ENCODE results near the gene COMT.

Gene COMT

DNA sequence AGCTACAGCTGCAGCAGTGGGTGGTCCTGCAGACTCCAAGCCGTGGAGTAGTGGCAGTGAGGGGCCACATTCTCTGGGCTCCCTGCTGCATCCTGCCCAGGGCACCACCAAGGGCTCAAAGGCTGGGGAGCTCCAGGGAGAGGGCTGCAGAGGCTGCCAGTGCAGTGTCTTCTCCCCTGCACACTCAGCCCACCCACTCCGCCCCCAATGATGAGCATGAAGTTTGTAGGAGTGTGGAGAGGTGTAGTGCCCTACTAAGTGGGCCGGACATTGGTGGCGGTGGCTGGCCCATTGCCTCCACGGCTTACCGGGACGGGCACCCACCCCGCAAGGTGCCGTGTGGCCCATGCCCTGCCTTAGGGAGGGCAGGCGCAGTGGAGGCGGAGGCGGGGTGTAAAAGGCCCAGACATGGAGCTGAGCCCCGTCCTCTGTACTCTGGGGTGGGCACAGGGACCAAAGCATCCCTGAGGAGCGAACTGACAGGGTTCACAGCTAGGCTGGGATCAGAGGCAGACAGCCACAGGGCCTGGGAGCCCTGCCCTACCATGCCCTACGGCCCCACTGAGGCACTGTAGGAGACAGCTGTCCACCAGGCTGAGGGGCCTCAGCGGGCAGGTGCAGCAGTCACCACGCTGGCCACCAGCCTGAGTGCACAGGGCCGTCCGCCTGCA is 56.1 kb downstream of the COMT start:
- DNase-seq = no peak

- no peak for DNase-seq
Measured at GRCh38 chr22:19998232-19998951, 56.8 kb downstream of the COMT start.

- no peak for DNase-seq
Measured at GRCh38 chr22:19998991-19999820, 57.6 kb downstream of the COMT start.

GRCh38 chr22:20000246-20001081 is 58.9 kb downstream of the COMT start:
- DNase-seq = no peak

- DNase-seq = no peak
Measured at GRCh38 chr22:20001082-20001638, 59.6 kb downstream of the COMT start.

- no peak for DNase-seq
Measured at GRCh38 chr22:20002128-20002527, 60.6 kb downstream of the COMT start.

DNA sequence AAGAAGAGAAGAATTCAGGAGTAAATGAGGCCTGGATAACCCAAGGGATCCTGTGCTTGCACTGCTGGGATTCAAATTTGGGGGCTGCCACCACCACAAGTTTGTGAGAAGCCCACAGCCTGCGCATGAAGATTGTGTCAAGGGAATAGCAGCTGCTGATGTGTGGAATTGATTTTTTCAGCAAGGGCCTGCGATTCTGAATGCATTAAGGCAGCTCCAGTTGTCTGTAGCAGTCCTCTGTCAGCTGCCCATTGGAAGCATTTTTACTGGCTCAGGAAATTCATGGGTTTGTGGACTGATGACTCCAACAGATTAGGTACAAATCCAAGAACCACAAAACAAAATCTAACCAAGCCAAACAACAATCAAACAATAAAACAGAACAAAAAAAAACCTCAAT is 61.1 kb downstream of the COMT start:
- no peak for DNase-seq

DNA sequence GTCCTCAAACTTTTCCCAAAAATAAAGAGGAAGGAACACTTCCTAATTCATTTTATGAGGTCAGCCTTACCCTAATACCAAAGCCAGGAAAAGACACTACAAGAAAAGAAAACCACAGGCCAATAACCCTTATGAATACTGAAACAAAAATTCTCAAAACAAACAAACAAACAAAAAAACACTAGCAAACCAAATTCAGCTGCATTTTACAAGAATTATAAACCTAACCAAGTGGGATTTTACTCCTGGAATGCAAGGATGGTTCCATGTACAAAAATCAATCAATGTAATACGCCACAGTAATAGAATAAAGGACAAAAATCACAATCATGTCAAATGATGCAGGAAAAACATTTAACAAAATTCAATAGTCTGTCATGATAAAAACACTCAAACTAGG is 61.7 kb downstream of the COMT start:
- no peak for DNase-seq

DNA sequence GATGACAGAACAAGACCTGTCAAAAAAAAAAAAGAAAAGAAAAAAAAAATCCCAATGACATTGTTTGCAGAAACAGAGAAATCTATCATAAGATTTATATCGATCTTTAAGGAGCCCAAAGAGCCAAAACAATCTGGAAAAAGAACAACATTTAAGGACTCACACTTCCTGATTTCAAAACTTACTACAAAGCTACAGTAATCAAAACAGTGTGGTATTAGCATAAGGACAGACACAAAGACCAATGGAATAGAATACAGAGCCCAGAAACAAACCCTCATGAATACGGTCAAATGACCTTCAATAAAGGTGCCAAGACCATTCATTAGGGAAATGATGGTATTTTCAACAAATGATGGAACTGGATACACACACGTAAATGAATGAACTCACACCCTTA is 62.9 kb downstream of the COMT start:
- DNase-seq = no peak

GRCh38 chr22:20008221-20008995 is 66.8 kb downstream of the COMT start:
- DNase-seq = no peak

DNA sequence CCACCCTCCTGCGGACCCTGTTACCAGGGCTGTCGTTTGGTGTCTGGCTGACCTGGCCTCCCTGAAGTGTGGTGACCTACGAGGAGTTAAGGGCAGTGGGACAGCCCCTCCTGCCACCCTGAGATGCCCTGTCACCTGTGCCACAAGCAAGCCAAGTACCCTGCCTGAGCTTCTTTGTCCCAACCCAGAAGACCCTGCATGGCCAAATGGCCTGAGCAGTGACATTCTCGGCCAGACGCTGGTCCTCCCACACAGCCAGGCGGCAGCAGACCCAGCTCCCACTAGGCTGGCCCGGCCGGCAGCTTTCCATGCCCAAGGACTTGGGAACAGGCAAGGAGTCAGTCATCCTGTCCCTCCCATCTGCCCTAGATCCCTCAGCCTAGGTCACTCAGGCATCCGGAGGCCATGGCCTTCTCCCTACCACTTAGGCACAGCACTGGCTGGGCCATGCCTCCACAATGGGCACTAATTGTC is 67.5 kb downstream of the COMT start:
- no peak for DNase-seq

GRCh38 chr22:20009582-20010306 is 68.2 kb downstream of the COMT start:
- DNase-seq = no peak

- DNase-seq = no peak
Measured at GRCh38 chr22:20010307-20011122, 68.9 kb downstream of the COMT start.

DNA sequence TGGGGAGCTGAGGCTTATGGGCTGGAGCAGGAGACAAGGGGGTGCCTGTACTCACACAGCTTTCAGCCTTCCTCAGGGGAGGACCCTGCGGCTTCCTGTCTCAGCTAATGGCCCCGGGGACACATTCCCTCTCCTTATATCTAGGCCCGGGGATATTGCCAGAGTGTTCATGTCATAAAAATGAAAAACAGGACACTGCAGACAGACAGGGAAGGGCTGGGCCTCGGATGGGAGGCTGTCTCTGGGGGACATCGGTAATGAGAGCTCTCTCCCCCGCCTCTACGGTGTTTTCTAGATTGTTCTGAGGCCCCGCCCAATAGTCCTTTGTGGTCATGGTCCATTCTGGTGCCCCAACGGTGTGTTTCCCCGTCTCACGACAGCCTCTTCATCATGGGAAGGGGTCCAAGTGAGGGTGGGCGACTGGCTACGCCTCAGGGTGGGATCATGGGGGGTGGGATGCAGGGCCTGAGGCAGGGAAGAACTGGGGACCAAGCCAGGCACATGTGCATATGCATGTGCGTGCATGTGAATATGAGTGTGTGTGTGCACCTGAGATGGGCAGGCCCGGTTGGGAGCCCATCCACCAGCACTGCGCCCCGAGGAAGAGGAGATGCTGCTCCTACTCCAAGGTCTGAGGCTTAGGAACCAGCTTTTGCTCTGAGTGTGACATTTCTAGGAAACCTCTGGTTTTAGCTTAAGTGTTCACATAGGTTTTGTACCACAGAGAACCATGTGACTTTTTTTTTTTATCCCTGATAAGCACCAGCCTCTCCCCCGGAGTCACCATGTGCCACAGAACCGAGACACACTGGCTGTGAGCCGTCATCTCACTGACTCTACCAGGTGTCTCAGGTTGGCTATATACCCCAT is 69.8 kb downstream of the COMT start:
- no peak for DNase-seq

- DNase-seq = no peak
Measured at GRCh38 chr22:20011993-20012740, 70.6 kb downstream of the COMT start.

- DNase-seq = no peak
Measured at GRCh38 chr22:20012741-20013331, 71.3 kb downstream of the COMT start.

GRCh38 chr22:20013382-20013871 is 71.9 kb downstream of the COMT start:
- DNase-seq = peak; percentile 27 to 39

Measured in CD4-positive, alpha-beta T cell treated with Interferon alpha-2 for 1 hour (primary cell).